DLD1 (cell line): Measurements from ENCODE around the gene CEBPG.

Source experiments
- in situ Hi-C: cut with HindIII; loops from 2 replicates; pipeline ENCODE4 v1.10.0; 2017; ENCODE audit warnings: low sequenced_read_pairs

CEBPG gene

GRCh38 chr19:33418461-33418860 lies 45.0 kb downstream of the CEBPG start:
- in situ Hi-C loops: loop anchor here (5.0 to 10.0 kb wide), 2 partner anchors 126 to 306 kb away; no protein-coding TSS in a partner anchor

- in situ Hi-C loops: loop anchor here (5.0 to 10.0 kb wide), 2 partner anchors 127 to 306 kb away; no protein-coding TSS in a partner anchor
These were observed 45.6 kb downstream of the CEBPG start for GRCh38 chr19:33418871-33419787.

GRCh38 chr19:33419788-33420130 lies 46.2 kb downstream of the CEBPG start:
- in situ Hi-C loops: loop anchor here (5.0 to 10.0 kb wide), 2 partner anchors 127 to 305 kb away; no protein-coding TSS in a partner anchor

- in situ Hi-C loops: no loop called here
These were observed 47.3 kb downstream of the CEBPG start for GRCh38 chr19:33420821-33421220.

GRCh38 chr19:33421368-33421767 lies 47.9 kb downstream of the CEBPG start:
- in situ Hi-C loops: no loop called here

- in situ Hi-C loops: no loop called here
These were observed 49.1 kb downstream of the CEBPG start for GRCh38 chr19:33422369-33423180.

- in situ Hi-C loops: no loop called here
These were observed 50.7 kb downstream of the CEBPG start for GRCh38 chr19:33424181-33424580.

- in situ Hi-C loops: no loop called here
These were observed 53.3 kb downstream of the CEBPG start for GRCh38 chr19:33426621-33427361.

- in situ Hi-C loops: no loop called here
These were observed 54.5 kb downstream of the CEBPG start for GRCh38 chr19:33427801-33428626.

GRCh38 chr19:33428627-33429125 lies 55.2 kb downstream of the CEBPG start:
- in situ Hi-C loops: no loop called here

GRCh38 chr19:33429891-33430673 lies 56.6 kb downstream of the CEBPG start:
- in situ Hi-C loops: no loop called here

- in situ Hi-C loops: no loop called here
These were observed 57.3 kb downstream of the CEBPG start for GRCh38 chr19:33430674-33431277.

- in situ Hi-C loops: no loop called here
These were observed 58.5 kb downstream of the CEBPG start for GRCh38 chr19:33432015-33432414.
